GM12878 (cell line): ENCODE measurements around the gene BICC1. TPM values are rescaled to one million over a fixed set of nuclear protein-coding genes. Genes with fewer than 3 reads are reported as not detected.

Experiments
- ATAC-seq: fragments of 200-7000 bp; cut with Tn5 transposase; 3 replicates; pipeline ENCODE4 v1.9.1; 2020; ENCODE audit warnings: mild to moderate bottlenecking, moderate library complexity
- BruUV-seq: library from RNA; stranded (reverse); fragments of 400-500 nt; replicated peaks from 2 replicates; lab custom pipeline; 2021; lab: Mats Ljungman, UMichigan
- CTCF ChIA-PET: fragments of 300-600 bp; sonication (Branson Sonifier 250); formaldehyde crosslinking; extraction: SDS; loops from one replicate; lab custom pipeline; 2021; ENCODE audit warnings: inconsistent platforms; lab: Yijun Ruan, JAX
- POLR2A ChIA-PET: fragments of 350-600 bp; formaldehyde crosslinking; extraction: SDS; loops from one replicate; lab custom pipeline; 2021; ENCODE audit warnings: inconsistent platforms; lab: Charles Lee
- RAD21 ChIA-PET: fragments of 300-600 bp; sonication (Branson Sonifier 250); formaldehyde crosslinking; loops from one replicate; lab custom pipeline; 2023; ENCODE audit warnings: antibody characterized with exemption; ENCODE audit not compliant: unreplicated experiment; lab: Charles Lee
- SMC1A ChIA-PET: fragments of 300-600 bp; sonication (Branson Sonifier 250); formaldehyde crosslinking; loops from one replicate; lab custom pipeline; 2023; ENCODE audit not compliant: unreplicated experiment, uncharacterized antibody; lab: Charles Lee
- DNase-seq: peaks from one replicate; pipeline ENCODE4 v3.0.0-alpha.2; 2011; ENCODE audit warnings: low read depth, low spot score
- FAIRE-seq: peaks from 3 replicates; lab custom pipeline; 2011; peaks lifted over from hg19 to GRCh38; lab: Jason Lieb, UNC
- H2AFZ ChIP-seq: 2 replicates; pipeline ENCODE4 v1.6.0; 2011; ENCODE audit warnings: low read depth, low read length, control low read depth; ENCODE audit not compliant: control insufficient read depth
- H3K27ac ChIP-seq: 2 replicates; pipeline ENCODE4 v1.5.1; 2011; ENCODE audit warnings: control low read depth; ENCODE audit not compliant: control insufficient read depth, insufficient read depth
- H3K27me3 ChIP-seq, 2 experiments: replicated peaks in 1 of 2; 2 replicates each; pipeline versions ENCODE4 v1.6.0 to v1.6.1; 2011; ENCODE audit warnings: low read length in 1 of 2; ENCODE audit not compliant: control insufficient read depth in 2 of 2, insufficient read depth in 2 of 2
- H3K36me3 ChIP-seq, 2 experiments: 2 replicates each; pipeline ENCODE4 v1.5.1; 2011; ENCODE audit warnings: low read length in 1 of 2; ENCODE audit not compliant: control insufficient read depth in 2 of 2, insufficient read depth in 2 of 2
- H3K4me1 ChIP-seq: 2 replicates; pipeline ENCODE4 v1.6.1; 2011; ENCODE audit warnings: mild to moderate bottlenecking, low read length, moderate library complexity, mixed read lengths; ENCODE audit not compliant: control insufficient read depth, insufficient read depth
- H3K4me2 ChIP-seq: 2 replicates; pipeline ENCODE4 v1.6.0; 2011; ENCODE audit warnings: control low read depth; ENCODE audit not compliant: control insufficient read depth, insufficient read depth
- H3K4me3 ChIP-seq: fragments of 200-600 bp; sonication (generic); 2 replicates; pipeline ENCODE4 v1.5.1; 2016
- H3K79me2 ChIP-seq: 2 replicates; pipeline ENCODE4 v1.6.0; 2011; ENCODE audit warnings: low read length; ENCODE audit not compliant: control insufficient read depth, insufficient read depth
- H3K9ac ChIP-seq: 2 replicates; pipeline ENCODE4 v1.8.0; 2011; ENCODE audit warnings: low read length, control low read depth, mixed read lengths; ENCODE audit not compliant: control insufficient read depth, insufficient read depth
- H3K9me3 ChIP-seq: replicated peaks from 3 replicates; pipeline ENCODE4 v1.5.1; 2011; ENCODE audit warnings: mild to moderate bottlenecking, low read length; ENCODE audit not compliant: control insufficient read depth, insufficient read depth
- H4K20me1 ChIP-seq: 2 replicates; pipeline ENCODE4 v1.6.0; 2011; ENCODE audit not compliant: control insufficient read depth, insufficient read depth
- BACH1 ChIP-seq: fragments of 450-650 bp; IDR thresholded peaks from 2 replicates; pipeline ENCODE4 v1.6.1; 2017; ENCODE audit warnings: mild to moderate bottlenecking, borderline replicate concordance
- CBX5 ChIP-seq: sonication (generic); IDR thresholded peaks from 2 replicates; pipeline ENCODE4 v1.6.1; 2016; ENCODE audit warnings: low read depth, moderate library complexity, mild to moderate bottlenecking, inconsistent platforms
- FOXM1 ChIP-seq: IDR thresholded peaks from 2 replicates; pipeline ENCODE4 v1.6.1; 2012; ENCODE audit warnings: low read depth, mild to moderate bottlenecking, inconsistent platforms, low read length, moderate library complexity
- GATAD2B ChIP-seq: fragments of 450-650 bp; conservative IDR thresholded peaks from 2 replicates; pipeline ENCODE4 v1.6.1; 2017; ENCODE audit warnings: low read depth, mild to moderate bottlenecking, moderate library complexity
- HDAC2 ChIP-seq: fragments of 200-600 bp; sonication (generic); IDR thresholded peaks from 2 replicates; pipeline ENCODE4 v1.6.1; 2017
- HDGF ChIP-seq: fragments of 450-650 bp; IDR thresholded peaks from 2 replicates; pipeline ENCODE4 v1.6.1; 2016; ENCODE audit warnings: antibody characterized with exemption
- IRF4 ChIP-seq: IDR thresholded peaks from 2 replicates; pipeline ENCODE4 v1.6.1; 2011; ENCODE audit warnings: low read depth, low read length
- JUNB ChIP-seq: IDR thresholded peaks from 2 replicates; pipeline ENCODE4 v1.6.1; 2016; ENCODE audit warnings: antibody characterized with exemption, mild to moderate bottlenecking
- MYC ChIP-seq: IDR thresholded peaks from 2 replicates; pipeline ENCODE4 v1.6.1; 2011; ENCODE audit warnings: mild to moderate bottlenecking, low read length, moderate library complexity, inconsistent platforms; ENCODE audit not compliant: insufficient read depth, insufficient replicate concordance, insufficient read length, severe bottlenecking
- NR2C2 ChIP-seq: IDR thresholded peaks from 2 replicates; pipeline ENCODE4 v1.6.1; 2011; ENCODE audit warnings: borderline replicate concordance, low read depth; ENCODE audit not compliant: control insufficient read depth, insufficient read length
- RELA ChIP-seq: fragments of 450-650 bp; IDR thresholded peaks from 2 replicates; pipeline ENCODE4 v1.8.0; 2014; ENCODE audit warnings: borderline replicate concordance; ENCODE audit not compliant: partially characterized antibody
- SPI1 ChIP-seq: IDR thresholded peaks from 2 replicates; pipeline ENCODE4 v1.6.1; 2011; ENCODE audit warnings: low read depth, mild to moderate bottlenecking, low read length, moderate library complexity, borderline replicate concordance; ENCODE audit not compliant: insufficient read depth
- SUZ12 ChIP-seq: fragments of 200-600 bp; sonication (generic); IDR thresholded peaks from one replicate; pipeline ENCODE4 v1.6.1; 2018; ENCODE audit warnings: antibody characterized with exemption, mild to moderate bottlenecking; ENCODE audit not compliant: unreplicated experiment
- TAF1 ChIP-seq: IDR thresholded peaks from 2 replicates; pipeline ENCODE4 v1.6.1; 2011; ENCODE audit warnings: mild to moderate bottlenecking, low read depth, low read length, borderline replicate concordance
- YBX1 ChIP-seq: fragments of 450-650 bp; IDR thresholded peaks from 2 replicates; pipeline ENCODE4 v1.6.1; 2016; ENCODE audit warnings: antibody characterized with exemption
- ZNF207 ChIP-seq: fragments of 450-650 bp; IDR thresholded peaks from 2 replicates; pipeline ENCODE4 v1.6.1; 2014; ENCODE audit warnings: antibody characterized with exemption, mild to moderate bottlenecking, borderline replicate concordance
- ZNF217 ChIP-seq: fragments of 450-650 bp; IDR thresholded peaks from 2 replicates; pipeline ENCODE4 v1.6.1; 2017; ENCODE audit warnings: antibody characterized with exemption, mild to moderate bottlenecking
- WGBS: methylation state at CpG from one replicate; pipeline ENCODE4 v1.1.6; 2016; ENCODE audit warnings: low lambda C conversion rate; ENCODE audit not compliant: insufficient replicate concordance, insufficient coverage; ENCODE audit errors: missing lambda C conversion rate; 5-methylcytosine and 5-hydroxymethylcytosine counted together
- in situ Hi-C: fragments of 300-500 bp; cut with MboI; formaldehyde crosslinking; loops from 9 replicates; pipeline ENCODE4 v1.14.3; 2018; ENCODE audit warnings: mixed read lengths
- intact Hi-C: fragments of 100-400 bp; cut with micrococcal nuclease; formaldehyde crosslinking; loops from one replicate; pipeline ENCODE4 v1.14.2; 2022; ENCODE audit not compliant: unreplicated experiment
- polyA plus RNA-seq, 11 experiments: library from polyadenylated mRNA; depleted of rRNA in 4 of 11; unstranded in 6 of 11; stranded (reverse) in 5 of 11; fragments of >200 nt; fragmentation: Nextera tagmentation in 4 of 11; fragmentation: Illumina TruSeq in 1 of 11; extraction: Ambion mirVana in 4 of 11; extraction: Trizol in 1 of 11; gene quantifications; 1 replicate in 1 of 11; 2 replicates in 10 of 11; pipeline versions ENCODE4 v1.2.1 to v1.2.3, GENCODE V29; 2011 to 2016; ENCODE audit warnings: inconsistent platforms in 2 of 11, missing spikeins in 2 of 11, low read depth in 1 of 11
- total RNA-seq, 4 experiments: library from RNA; depleted of rRNA in 3 of 4; stranded (reverse); fragments of >200 nt in 3 of 4; fragmentation: Illumina TruSeq in 1 of 4; extraction: Trizol in 1 of 4; gene quantifications; 2 replicates each; pipeline versions ENCODE4 v1.2.1 to v1.2.3, GENCODE V29; 2013 to 2021
- TF ChIP-seq, protein P1 (sequence below): IDR thresholded peaks from 2 replicates; pipeline ENCODE4 v1.6.1; 2012; ENCODE audit warnings: low read depth, low read length, improper control_type of control experiment
- TF ChIP-seq, protein P2 (sequence below): fragments of 450-650 bp; IDR thresholded peaks from 2 replicates; pipeline ENCODE4 v1.6.1; 2016; ENCODE audit warnings: mild to moderate bottlenecking, moderate library complexity, borderline replicate concordance
- TF ChIP-seq, protein P3 (sequence below): IDR thresholded peaks from 2 replicates; pipeline ENCODE4 v1.6.1; 2011; ENCODE audit warnings: borderline replicate concordance, low read depth, mild to moderate bottlenecking, moderate library complexity, low read length; ENCODE audit not compliant: insufficient read depth, poor library complexity, severe bottlenecking

The BICC1 gene
- total and polyA plus RNA-seq, 10 of the 15 experiments (the other 5 are each of a cell fraction or from before 2014, with no cell fraction given), result 0.01 to 0.10 (median 0.04) TPM; not detected in 5

- TF ChIP-seq SUZ12, result no peak
- TF ChIP-seq NR2C2, result no peak
- TF ChIP-seq JUNB, result no peak
- no peak for TF ChIP-seq SPI1
- TF ChIP-seq, protein P1, sequence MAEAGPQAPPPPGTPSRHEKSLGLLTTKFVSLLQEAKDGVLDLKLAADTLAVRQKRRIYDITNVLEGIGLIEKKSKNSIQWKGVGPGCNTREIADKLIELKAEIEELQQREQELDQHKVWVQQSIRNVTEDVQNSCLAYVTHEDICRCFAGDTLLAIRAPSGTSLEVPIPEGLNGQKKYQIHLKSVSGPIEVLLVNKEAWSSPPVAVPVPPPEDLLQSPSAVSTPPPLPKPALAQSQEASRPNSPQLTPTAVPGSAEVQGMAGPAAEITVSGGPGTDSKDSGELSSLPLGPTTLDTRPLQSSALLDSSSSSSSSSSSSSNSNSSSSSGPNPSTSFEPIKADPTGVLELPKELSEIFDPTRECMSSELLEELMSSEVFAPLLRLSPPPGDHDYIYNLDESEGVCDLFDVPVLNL, result no peak
- TF ChIP-seq TAF1, result no peak
- no peak for TF ChIP-seq ZNF207
- TF ChIP-seq HDGF, result no peak
These were observed 35.5 kb upstream of the BICC1 start (continued) for GRCh38 chr10:58477122-58477521.

DNA sequence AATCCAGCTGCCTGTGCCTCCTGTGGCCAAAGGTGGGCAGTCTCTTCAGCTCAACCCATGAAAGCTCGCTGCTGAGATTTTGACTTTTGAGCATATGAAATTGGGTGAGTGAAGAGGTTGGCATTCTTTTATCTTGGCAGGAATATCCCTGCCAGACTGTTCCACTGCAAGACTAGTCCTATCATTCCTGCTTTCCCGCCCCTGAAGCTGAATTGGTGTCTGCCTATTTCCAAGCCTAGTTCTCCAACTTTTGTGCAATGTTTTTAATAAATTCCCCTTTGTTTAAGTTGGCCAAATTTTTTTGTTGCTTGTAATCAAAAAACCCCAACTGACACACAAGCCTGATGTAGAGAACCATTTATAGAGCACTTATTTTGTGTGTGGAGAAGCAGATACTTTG is 34.8 kb upstream of the BICC1 start:
- ChIA-PET SMC1A (no interaction called here), CTCF (no interaction called here), RAD21 (no interaction called here), POLR2A (no interaction called here)
- no peak overlapping the region for H3K4me3 ChIP-seq
- no peak for DNase-seq
- H4K20me1 ChIP-seq, result no peaks in the 10 kb centered on the region
- H3K4me1 ChIP-seq, result no peaks in the 10 kb centered on the region
- no peak overlapping the region for H3K9ac ChIP-seq
- 0% methylated on average over 2 of the region's 2 CpGs for WGBS
- no peak overlapping the region for H3K27ac ChIP-seq
- H3K27me3 ChIP-seq, result no peaks in the 10 kb centered on the region
- BruUV-seq, result no TSS peak
- H3K9me3 ChIP-seq, result no peaks in the 10 kb centered on the region
- H2AFZ ChIP-seq, result no peak overlapping the region
- no peak for ATAC-seq
- intact Hi-C loops, result no loop called here
- no peak overlapping the region for H3K4me2 ChIP-seq
- H3K36me3 ChIP-seq, result no peaks in the 10 kb centered on the region
- in situ Hi-C loops, result no loop called here
- H3K79me2 ChIP-seq, result no peaks in the 10 kb centered on the region
- FAIRE-seq, result no peak
- TF ChIP-seq BACH1 (no peak), HDAC2 (no peak), IRF4 (no peak), ZNF217 (no peak), RELA (no peak), JUNB (no peak), CBX5 (no peak), FOXM1 (no peak), GATAD2B (no peak), MYC (no peak), YBX1 (no peak)
- TF ChIP-seq, protein P2, sequence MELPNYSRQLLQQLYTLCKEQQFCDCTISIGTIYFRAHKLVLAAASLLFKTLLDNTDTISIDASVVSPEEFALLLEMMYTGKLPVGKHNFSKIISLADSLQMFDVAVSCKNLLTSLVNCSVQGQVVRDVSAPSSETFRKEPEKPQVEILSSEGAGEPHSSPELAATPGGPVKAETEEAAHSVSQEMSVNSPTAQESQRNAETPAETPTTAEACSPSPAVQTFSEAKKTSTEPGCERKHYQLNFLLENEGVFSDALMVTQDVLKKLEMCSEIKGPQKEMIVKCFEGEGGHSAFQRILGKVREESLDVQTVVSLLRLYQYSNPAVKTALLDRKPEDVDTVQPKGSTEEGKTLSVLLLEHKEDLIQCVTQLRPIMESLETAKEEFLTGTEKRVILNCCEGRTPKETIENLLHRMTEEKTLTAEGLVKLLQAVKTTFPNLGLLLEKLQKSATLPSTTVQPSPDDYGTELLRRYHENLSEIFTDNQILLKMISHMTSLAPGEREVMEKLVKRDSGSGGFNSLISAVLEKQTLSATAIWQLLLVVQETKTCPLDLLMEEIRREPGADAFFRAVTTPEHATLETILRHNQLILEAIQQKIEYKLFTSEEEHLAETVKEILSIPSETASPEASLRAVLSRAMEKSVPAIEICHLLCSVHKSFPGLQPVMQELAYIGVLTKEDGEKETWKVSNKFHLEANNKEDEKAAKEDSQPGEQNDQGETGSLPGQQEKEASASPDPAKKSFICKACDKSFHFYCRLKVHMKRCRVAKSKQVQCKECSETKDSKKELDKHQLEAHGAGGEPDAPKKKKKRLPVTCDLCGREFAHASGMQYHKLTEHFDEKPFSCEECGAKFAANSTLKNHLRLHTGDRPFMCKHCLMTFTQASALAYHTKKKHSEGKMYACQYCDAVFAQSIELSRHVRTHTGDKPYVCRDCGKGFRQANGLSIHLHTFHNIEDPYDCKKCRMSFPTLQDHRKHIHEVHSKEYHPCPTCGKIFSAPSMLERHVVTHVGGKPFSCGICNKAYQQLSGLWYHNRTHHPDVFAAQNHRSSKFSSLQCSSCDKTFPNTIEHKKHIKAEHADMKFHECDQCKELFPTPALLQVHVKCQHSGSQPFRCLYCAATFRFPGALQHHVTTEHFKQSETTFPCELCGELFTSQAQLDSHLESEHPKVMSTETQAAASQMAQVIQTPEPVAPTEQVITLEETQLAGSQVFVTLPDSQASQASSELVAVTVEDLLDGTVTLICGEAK, result no peak
- TF ChIP-seq, protein P3, sequence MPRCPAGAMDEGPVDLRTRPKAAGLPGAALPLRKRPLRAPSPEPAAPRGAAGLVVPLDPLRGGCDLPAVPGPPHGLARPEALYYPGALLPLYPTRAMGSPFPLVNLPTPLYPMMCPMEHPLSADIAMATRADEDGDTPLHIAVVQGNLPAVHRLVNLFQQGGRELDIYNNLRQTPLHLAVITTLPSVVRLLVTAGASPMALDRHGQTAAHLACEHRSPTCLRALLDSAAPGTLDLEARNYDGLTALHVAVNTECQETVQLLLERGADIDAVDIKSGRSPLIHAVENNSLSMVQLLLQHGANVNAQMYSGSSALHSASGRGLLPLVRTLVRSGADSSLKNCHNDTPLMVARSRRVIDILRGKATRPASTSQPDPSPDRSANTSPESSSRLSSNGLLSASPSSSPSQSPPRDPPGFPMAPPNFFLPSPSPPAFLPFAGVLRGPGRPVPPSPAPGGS, result no peak
